HepG2 (cell line): ENCODE results near the gene ARHGEF10L. TPM values are rescaled to one million over a fixed set of nuclear protein-coding genes. Genes with fewer than 3 reads are reported as not detected.

ENCODE experiments used
- NCOA1 ChIP-seq: sonication (generic); formaldehyde crosslinking; IDR thresholded peaks from 2 replicates; pipeline ENCODE4 v1.9.0; 2021; ENCODE audit warnings: missing genetic modification reagents
- XBP1 ChIP-seq: sonication (generic); formaldehyde crosslinking; IDR thresholded peaks from 2 replicates; pipeline ENCODE4 v1.5.0; 2020; ENCODE audit warnings: missing genetic modification reagents
- ZBTB1 ChIP-seq: sonication (generic); formaldehyde crosslinking; IDR thresholded peaks from 2 replicates; pipeline ENCODE4 v1.4.0; 2020; ENCODE audit warnings: missing genetic modification reagents, borderline replicate concordance
- ZBTB38 ChIP-seq: sonication (generic); formaldehyde crosslinking; IDR thresholded peaks from 2 replicates; pipeline ENCODE4 v1.5.1; 2020; ENCODE audit warnings: mild to moderate bottlenecking, missing genetic modification reagents
- ZNF432 ChIP-seq: sonication (generic); formaldehyde crosslinking; IDR thresholded peaks from 2 replicates; pipeline ENCODE4 v1.5.0; 2020; ENCODE audit warnings: missing genetic modification reagents, mild to moderate bottlenecking, borderline replicate concordance
- ZNF510 ChIP-seq: sonication (generic); formaldehyde crosslinking; IDR thresholded peaks from 2 replicates; pipeline ENCODE4 v1.4.0; 2020; ENCODE audit warnings: low read depth, mild to moderate bottlenecking, missing genetic modification reagents
- ZNF512B ChIP-seq: sonication (generic); formaldehyde crosslinking; IDR thresholded peaks from 2 replicates; pipeline ENCODE4 v1.5.1; 2020; ENCODE audit warnings: missing genetic modification reagents, mild to moderate bottlenecking, borderline replicate concordance
- ZNF552 ChIP-seq: sonication (generic); formaldehyde crosslinking; IDR thresholded peaks from 2 replicates; pipeline ENCODE4 v1.9.0; 2022; ENCODE audit warnings: missing genetic modification reagents, mild to moderate bottlenecking, borderline replicate concordance
- ZNF737 ChIP-seq: sonication (generic); formaldehyde crosslinking; IDR thresholded peaks from 2 replicates; pipeline ENCODE4 v1.5.0; 2020; ENCODE audit warnings: missing genetic modification reagents, mild to moderate bottlenecking, borderline replicate concordance
- ZNF839 ChIP-seq: sonication (generic); formaldehyde crosslinking; IDR thresholded peaks from 2 replicates; pipeline ENCODE4 v1.4.0; 2020; ENCODE audit warnings: missing genetic modification reagents, mild to moderate bottlenecking, borderline replicate concordance
- polyA plus RNA-seq, 8 experiments: library from polyadenylated mRNA; depleted of rRNA in 3 of 8; stranded (reverse) in 7 of 8; unstranded in 1 of 8; fragments of >200 nt; fragmentation: Illumina TruSeq in 4 of 8; extraction: Trizol in 4 of 8; gene quantifications; 2 replicates each; pipeline versions ENCODE4 v1.2.1 to v1.2.3, GENCODE V29; 2011 to 2016; ENCODE audit warnings: low read depth in 4 of 8, missing spikeins in 1 of 8, mixed read lengths in 1 of 8; ENCODE audit not compliant: insufficient read depth in 1 of 8
- total RNA-seq, 5 experiments: library from RNA; depleted of rRNA; stranded (reverse); fragments of >200 nt; fragmentation: Illumina TruSeq; extraction: Trizol; gene quantifications; 2 replicates each; pipeline ENCODE4 v1.2.3, GENCODE V29; 2016; ENCODE audit warnings: low read depth in 1 of 5
- TF ChIP-seq, protein P1 (sequence below): sonication (generic); formaldehyde crosslinking; IDR thresholded peaks from one replicate; pipeline ENCODE4 v1.5.1; 2020; ENCODE audit warnings: mild to moderate bottlenecking, missing genetic modification reagents; ENCODE audit errors: not compliant biosample characterization
- TF ChIP-seq, protein P2 (sequence below): sonication (generic); formaldehyde crosslinking; IDR thresholded peaks from 2 replicates; pipeline ENCODE4 v1.5.1; 2020; ENCODE audit warnings: missing genetic modification reagents, mild to moderate bottlenecking, borderline replicate concordance

Gene ARHGEF10L
- total and polyA plus RNA-seq, 2 of the 13 experiments (the other 11 are each of a cell fraction or from before 2014, with no cell fraction given), result 46.5 to 78.3 TPM

DNA sequence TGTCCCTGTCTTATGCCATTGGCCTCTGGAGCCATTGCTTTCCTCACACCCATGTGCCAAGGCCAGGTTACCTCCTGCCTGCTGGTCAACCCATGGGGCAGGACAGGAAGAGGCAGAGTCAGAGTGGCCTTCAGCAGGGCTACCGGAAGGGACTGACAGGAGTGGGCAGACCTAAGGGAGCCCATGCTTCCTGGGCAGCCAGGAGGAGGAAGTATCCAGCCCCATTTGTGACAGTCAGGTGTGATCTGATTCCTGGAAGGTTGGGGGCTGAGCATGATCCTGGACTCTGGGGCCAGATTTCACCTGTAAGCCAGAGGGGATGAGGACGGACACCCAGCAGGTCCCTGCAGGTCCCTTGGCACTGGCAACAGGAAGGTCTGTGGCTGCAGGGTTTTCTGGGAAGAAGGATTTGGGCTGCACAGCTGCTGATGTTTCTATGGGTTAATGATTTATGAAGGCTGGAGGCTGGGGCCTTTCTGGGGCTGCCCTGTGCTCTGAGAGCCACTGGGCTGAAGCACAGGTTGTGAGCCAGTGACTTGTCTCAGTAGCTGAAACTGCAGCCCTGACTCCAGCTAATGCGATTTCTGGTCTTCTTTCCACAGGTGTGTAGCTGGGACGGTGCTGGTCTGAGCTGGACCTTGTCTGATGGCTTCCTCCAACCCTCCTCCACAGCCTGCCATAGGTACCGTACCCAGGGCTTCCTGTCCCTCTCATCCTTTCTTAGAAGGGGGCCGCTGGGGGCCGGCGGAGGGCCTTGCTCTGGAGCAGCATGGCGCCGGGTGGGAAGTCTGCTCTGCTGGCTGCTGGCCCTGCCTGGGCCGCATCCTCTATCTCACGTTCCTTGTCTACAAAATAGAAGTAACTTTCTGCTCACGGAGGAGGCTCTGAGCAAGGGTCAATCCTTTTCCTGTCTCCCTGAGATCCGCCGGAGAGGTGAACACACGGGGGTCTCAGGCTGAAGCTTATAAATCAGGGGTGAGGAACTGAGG is 40.7 kb downstream of the ARHGEF10L start (continued):
- TF ChIP-seq, protein P1, sequence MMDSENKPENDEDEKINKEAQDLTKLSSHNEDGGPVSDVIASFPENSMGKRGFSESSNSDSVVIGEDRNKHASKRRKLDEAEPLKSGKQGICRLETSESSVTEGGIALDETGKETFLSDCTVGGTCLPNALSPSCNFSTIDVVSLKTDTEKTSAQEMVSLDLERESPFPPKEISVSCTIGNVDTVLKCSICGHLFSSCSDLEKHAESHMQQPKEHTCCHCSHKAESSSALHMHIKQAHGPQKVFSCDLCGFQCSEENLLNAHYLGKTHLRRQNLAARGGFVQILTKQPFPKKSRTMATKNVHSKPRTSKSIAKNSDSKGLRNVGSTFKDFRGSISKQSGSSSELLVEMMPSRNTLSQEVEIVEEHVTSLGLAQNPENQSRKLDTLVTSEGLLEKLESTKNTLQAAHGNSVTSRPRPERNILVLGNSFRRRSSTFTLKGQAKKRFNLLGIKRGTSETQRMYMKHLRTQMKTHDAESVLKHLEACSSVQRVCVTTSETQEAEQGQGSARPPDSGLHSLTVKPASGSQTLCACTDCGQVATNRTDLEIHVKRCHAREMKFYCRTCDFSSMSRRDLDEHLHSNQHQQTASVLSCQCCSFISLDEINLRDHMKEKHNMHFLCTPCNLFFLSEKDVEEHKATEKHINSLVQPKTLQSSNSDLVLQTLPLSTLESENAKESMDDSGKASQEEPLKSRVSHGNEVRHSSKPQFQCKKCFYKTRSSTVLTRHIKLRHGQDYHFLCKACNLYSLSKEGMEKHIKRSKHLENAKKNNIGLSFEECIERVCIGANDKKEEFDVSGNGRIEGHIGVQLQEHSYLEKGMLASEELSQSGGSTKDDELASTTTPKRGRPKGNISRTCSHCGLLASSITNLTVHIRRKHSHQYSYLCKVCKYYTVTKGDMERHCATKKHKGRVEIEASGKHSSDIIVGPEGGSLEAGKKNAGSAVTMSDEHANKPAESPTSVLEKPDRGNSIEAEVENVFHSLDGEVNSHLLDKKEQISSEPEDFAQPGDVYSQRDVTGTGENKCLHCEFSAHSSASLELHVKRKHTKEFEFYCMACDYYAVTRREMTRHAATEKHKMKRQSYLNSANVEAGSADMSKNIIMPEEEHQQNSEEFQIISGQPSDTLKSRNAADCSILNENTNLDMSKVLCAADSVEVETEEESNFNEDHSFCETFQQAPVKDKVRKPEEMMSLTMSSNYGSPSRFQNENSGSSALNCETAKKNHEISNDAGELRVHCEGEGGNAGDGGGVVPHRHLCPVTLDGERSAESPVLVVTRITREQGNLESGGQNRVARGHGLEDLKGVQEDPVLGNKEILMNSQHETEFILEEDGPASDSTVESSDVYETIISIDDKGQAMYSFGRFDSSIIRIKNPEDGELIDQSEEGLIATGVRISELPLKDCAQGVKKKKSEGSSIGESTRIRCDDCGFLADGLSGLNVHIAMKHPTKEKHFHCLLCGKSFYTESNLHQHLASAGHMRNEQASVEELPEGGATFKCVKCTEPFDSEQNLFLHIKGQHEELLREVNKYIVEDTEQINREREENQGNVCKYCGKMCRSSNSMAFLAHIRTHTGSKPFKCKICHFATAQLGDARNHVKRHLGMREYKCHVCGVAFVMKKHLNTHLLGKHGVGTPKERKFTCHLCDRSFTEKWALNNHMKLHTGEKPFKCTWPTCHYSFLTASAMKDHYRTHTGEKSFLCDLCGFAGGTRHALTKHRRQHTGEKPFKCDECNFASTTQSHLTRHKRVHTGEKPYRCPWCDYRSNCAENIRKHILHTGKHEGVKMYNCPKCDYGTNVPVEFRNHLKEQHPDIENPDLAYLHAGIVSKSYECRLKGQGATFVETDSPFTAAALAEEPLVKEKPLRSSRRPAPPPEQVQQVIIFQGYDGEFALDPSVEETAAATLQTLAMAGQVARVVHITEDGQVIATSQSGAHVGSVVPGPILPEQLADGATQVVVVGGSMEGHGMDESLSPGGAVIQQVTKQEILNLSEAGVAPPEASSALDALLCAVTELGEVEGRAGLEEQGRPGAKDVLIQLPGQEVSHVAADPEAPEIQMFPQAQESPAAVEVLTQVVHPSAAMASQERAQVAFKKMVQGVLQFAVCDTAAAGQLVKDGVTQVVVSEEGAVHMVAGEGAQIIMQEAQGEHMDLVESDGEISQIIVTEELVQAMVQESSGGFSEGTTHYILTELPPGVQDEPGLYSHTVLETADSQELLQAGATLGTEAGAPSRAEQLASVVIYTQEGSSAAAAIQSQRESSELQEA (CRISPR knock-in tag), result peak; percentile 26
- TF ChIP-seq NCOA1, result 0 out of 2 replicates have a peak, but pooled peaks have one; percentile 56
- no peak for TF ChIP-seq ZNF552 (CRISPR knock-in tag)
- TF ChIP-seq ZNF839 (CRISPR knock-in tag), result peak; percentile 22; the same call in 1 of the 2 replicates
- no peak for TF ChIP-seq ZNF737
- peak; percentile 70; the same call in 1 of the 2 replicates for TF ChIP-seq ZBTB38 (CRISPR knock-in tag)
- TF ChIP-seq XBP1 (CRISPR knock-in tag), result peak; percentile 41; the same call in 1 of the 2 replicates
- TF ChIP-seq ZNF510 (CRISPR knock-in tag), result no peak
- TF ChIP-seq ZBTB1 (CRISPR knock-in tag), result no peak
- TF ChIP-seq ZNF512B (CRISPR knock-in tag), result no peak
- TF ChIP-seq, protein P2, sequence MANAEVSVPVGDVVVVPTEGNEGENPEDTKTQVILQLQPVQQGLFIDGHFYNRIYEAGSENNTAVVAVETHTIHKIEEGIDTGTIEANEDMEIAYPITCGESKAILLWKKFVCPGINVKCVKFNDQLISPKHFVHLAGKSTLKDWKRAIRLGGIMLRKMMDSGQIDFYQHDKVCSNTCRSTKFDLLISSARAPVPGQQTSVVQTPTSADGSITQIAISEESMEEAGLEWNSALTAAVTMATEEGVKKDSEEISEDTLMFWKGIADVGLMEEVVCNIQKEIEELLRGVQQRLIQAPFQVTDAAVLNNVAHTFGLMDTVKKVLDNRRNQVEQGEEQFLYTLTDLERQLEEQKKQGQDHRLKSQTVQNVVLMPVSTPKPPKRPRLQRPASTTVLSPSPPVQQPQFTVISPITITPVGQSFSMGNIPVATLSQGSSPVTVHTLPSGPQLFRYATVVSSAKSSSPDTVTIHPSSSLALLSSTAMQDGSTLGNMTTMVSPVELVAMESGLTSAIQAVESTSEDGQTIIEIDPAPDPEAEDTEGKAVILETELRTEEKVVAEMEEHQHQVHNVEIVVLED (CRISPR knock-in tag), result 0 out of 2 replicates have a peak, but pooled peaks have one; percentile 8
- no peak for TF ChIP-seq ZNF432 (CRISPR knock-in tag)
